Measurements from ENCODE around the gene FGF8.

The FGF8 gene

GRCh38 chr10:101720606-101721230 is 55.2 kb downstream of the FGF8 start:
- no peak overlapping the region for H3K14ac ChIP-seq (ENCODE audit: low read length)
- no peak overlapping the region for H4K12ac ChIP-seq (ENCODE audit: low read depth, low read length)
- H2BK12ac ChIP-seq (ENCODE audit: low read length), result no peak overlapping the region
- H3K79me1 ChIP-seq (ENCODE audit: low read length), result no peaks in the 10 kb centered on the region
- no peaks in the 10 kb centered on the region for H3K27me3 ChIP-seq (ENCODE audit: insufficient read depth, low read length)
- H3K4me3 ChIP-seq (ENCODE audit: low read depth, low read length), result no peak overlapping the region
- no peak overlapping the region for H3K4ac ChIP-seq (ENCODE audit: low read depth, low read length)
- H2BK120ac ChIP-seq (ENCODE audit: insufficient read depth, low read length, poor library complexity), result no peak overlapping the region
- 100% methylated on average over 1 of the region's 6 CpGs for WGBS (ENCODE audit: extremely low coverage, insufficient coverage, insufficient read length)
- no peak overlapping the region for H3K9ac ChIP-seq (ENCODE audit: low read length)
- H3K4me1 ChIP-seq (ENCODE audit: control insufficient read depth in 1 of 2, insufficient read depth in 2 of 2, low read length in 2 of 2), result no peaks in the 10 kb centered on the region
- H3K9me3 ChIP-seq (ENCODE audit: insufficient read depth, low read depth, low read length), result no peaks in the 10 kb centered on the region
- no peak overlapping the region for H3K18ac ChIP-seq (ENCODE audit: low read length)
- H2BK5ac ChIP-seq (ENCODE audit: low read depth, low read length, poor library complexity), result no peak overlapping the region
- peak; percentile 85 to 88 for DNase-seq
- H4K8ac ChIP-seq (ENCODE audit: low read depth, low read length), result no peak overlapping the region
- no peak overlapping the region for H4K91ac ChIP-seq (ENCODE audit: low read depth, low read length)
- no peaks in the 10 kb centered on the region for H3K79me2 ChIP-seq (ENCODE audit: control insufficient read depth, insufficient read depth, low read length, poor library complexity)
- no peaks in the 10 kb centered on the region for H3K36me3 ChIP-seq (ENCODE audit: control insufficient read depth in 1 of 2, insufficient read depth in 2 of 2, low read length in 2 of 2)
- no peak overlapping the region for H3K27ac ChIP-seq (ENCODE audit: low read depth, low read length)
- H3K23ac ChIP-seq (ENCODE audit: low read length), result no peak overlapping the region
- H2AK5ac ChIP-seq (ENCODE audit: low read length), result no peak overlapping the region
- no peak overlapping the region for H3K4me2 ChIP-seq (ENCODE audit: low read length)
- no peak overlapping the region for H2AFZ ChIP-seq (ENCODE audit: insufficient read depth, low read length, poor library complexity)

Data from trophoblast cell (in vitro differentiated cells and primary cell).